Mammary epithelial cell (primary cell): Measurements from ENCODE around the gene NCKAP1.

Experiments used
- CTCF ChIP-seq, 2 donors: IDR thresholded peaks in 1 of 2; conservative IDR thresholded peaks in 1 of 2; 2 replicates each; pipeline ENCODE4 v1.5.1; 2011 to 2012; ENCODE audit warnings: inconsistent platforms in 2 of 2, low read length in 2 of 2, mild to moderate bottlenecking in 2 of 2, control low read depth in 1 of 2, low read depth in 1 of 2; ENCODE audit not compliant: insufficient read depth in 1 of 2; ENCODE audit errors: extremely low read depth in 1 of 2
- EZH2 ChIP-seq: IDR thresholded peaks from 2 replicates; pipeline ENCODE4 v1.6.1; 2012; ENCODE audit warnings: low read length, inconsistent platforms, borderline replicate concordance

- TF ChIP-seq CTCF (conservative IDR thresholded peaks at IDR 0.05 in 1 of 2, IDR thresholded peaks at IDR 0.05 in 1 of 2; ENCODE audit: extremely low read depth in 1 of 2, insufficient read depth in 1 of 2, low read depth in 1 of 2, low read length in 2 of 2) (no peak), EZH2 (no peak)
Measured at GRCh38 chr2:182949572-182950189, 88.6 kb downstream of the NCKAP1 start.
